ENCODE data around the gene PRKN. TPM values are rescaled to one million over a fixed set of nuclear protein-coding genes. Genes with fewer than 3 reads are reported as not detected.

Gene PRKN
- total RNA-seq, 1 experiment from 2014 or later: 1.2 TPM

GRCh38 chr6:162373868-162374267 is 353.7 kb downstream of the PRKN start:
- Histone ChIP-seq H3K4me3 (ENCODE audit: low read depth, low read length, poor library complexity, severe bottlenecking) (no peak overlapping the region), H3K9me3 (ENCODE audit: low read depth, low read length, poor library complexity, severe bottlenecking) (no peaks in the 10 kb centered on the region), H3K36me3 (ENCODE audit: insufficient read depth, low read length, poor library complexity, severe bottlenecking) (no peaks in the 10 kb centered on the region), H3K27me3 (replicated peaks; ENCODE audit: insufficient read depth, low read depth, low read length, poor library complexity) (no peaks in the 10 kb centered on the region), H3K27ac (ENCODE audit: low read depth, low read length, poor library complexity, severe bottlenecking) (no peak overlapping the region), H3K4me1 (ENCODE audit: insufficient read depth, low read length, poor library complexity, severe bottlenecking) (no peaks in the 10 kb centered on the region)
- no peak for DNase-seq (ENCODE audit: low spot score)
- CTCF ChIA-PET: no interaction called here
- no peak for TF ChIP-seq EZH2 (IDR thresholded peaks at IDR 0.05; ENCODE audit: borderline replicate concordance, low read depth, low read length, poor library complexity, severe bottlenecking)
- no peak for TF ChIP-seq CTCF (conservative IDR thresholded peaks at IDR 0.05; ENCODE audit: low read depth, low read length)
- intact Hi-C loops (cut with micrococcal nuclease; ENCODE audit: unreplicated experiment): no loop called here
- BruUV-seq (replicated peaks): no TSS peak
- POLR2A ChIA-PET (ENCODE audit: low non-redundant PET): no interaction called here

- Histone ChIP-seq H3K9me3 (ENCODE audit: low read depth, low read length, poor library complexity, severe bottlenecking) (no peaks in the 10 kb centered on the region), H3K27me3 (replicated peaks; ENCODE audit: insufficient read depth, low read depth, low read length, poor library complexity) (no peaks in the 10 kb centered on the region), H3K27ac (ENCODE audit: low read depth, low read length, poor library complexity, severe bottlenecking) (no peak overlapping the region), H3K4me1 (ENCODE audit: insufficient read depth, low read length, poor library complexity, severe bottlenecking) (no peaks in the 10 kb centered on the region), H3K4me3 (ENCODE audit: low read depth, low read length, poor library complexity, severe bottlenecking) (no peak overlapping the region), H3K36me3 (ENCODE audit: insufficient read depth, low read length, poor library complexity, severe bottlenecking) (no peaks in the 10 kb centered on the region)
- POLR2A ChIA-PET (ENCODE audit: low non-redundant PET): no interaction called here
- no peak for DNase-seq (ENCODE audit: low spot score)
- TF ChIP-seq CTCF (conservative IDR thresholded peaks at IDR 0.05; ENCODE audit: low read depth, low read length) (no peak), EZH2 (IDR thresholded peaks at IDR 0.05; ENCODE audit: borderline replicate concordance, low read depth, low read length, poor library complexity, severe bottlenecking) (no peak)
- BruUV-seq (replicated peaks): no TSS peak
- intact Hi-C loops (cut with micrococcal nuclease; ENCODE audit: unreplicated experiment): no loop called here
- CTCF ChIA-PET: no interaction called here
Observed at GRCh38 chr6:162373192-162373591, 354.4 kb downstream of the PRKN start.

GRCh38 chr6:162372106-162372505 is 355.5 kb downstream of the PRKN start:
- BruUV-seq (replicated peaks): no TSS peak
- TF ChIP-seq CTCF (conservative IDR thresholded peaks at IDR 0.05; ENCODE audit: low read depth, low read length) (no peak), EZH2 (IDR thresholded peaks at IDR 0.05; ENCODE audit: borderline replicate concordance, low read depth, low read length, poor library complexity, severe bottlenecking) (no peak)
- Histone ChIP-seq H3K4me1 (ENCODE audit: insufficient read depth, low read length, poor library complexity, severe bottlenecking) (no peaks in the 10 kb centered on the region), H3K27me3 (replicated peaks; ENCODE audit: insufficient read depth, low read depth, low read length, poor library complexity) (no peaks in the 10 kb centered on the region), H3K27ac (ENCODE audit: low read depth, low read length, poor library complexity, severe bottlenecking) (no peak overlapping the region), H3K9me3 (ENCODE audit: low read depth, low read length, poor library complexity, severe bottlenecking) (no peaks in the 10 kb centered on the region), H3K36me3 (ENCODE audit: insufficient read depth, low read length, poor library complexity, severe bottlenecking) (no peaks in the 10 kb centered on the region), H3K4me3 (ENCODE audit: low read depth, low read length, poor library complexity, severe bottlenecking) (no peak overlapping the region)
- CTCF ChIA-PET: no interaction called here
- intact Hi-C loops (cut with micrococcal nuclease; ENCODE audit: unreplicated experiment): no loop called here
- POLR2A ChIA-PET (ENCODE audit: low non-redundant PET): no interaction called here
- DNase-seq (ENCODE audit: low spot score): no peak

Data from A673 (cell line).